Measurements from ENCODE around the gene ANXA6. TPM values are rescaled to one million over a fixed set of nuclear protein-coding genes. Genes with fewer than 3 reads are reported as not detected.

Gene ANXA6
- total RNA-seq, 2 donors from 2014 or later = 328 to 430 TPM

DNA sequence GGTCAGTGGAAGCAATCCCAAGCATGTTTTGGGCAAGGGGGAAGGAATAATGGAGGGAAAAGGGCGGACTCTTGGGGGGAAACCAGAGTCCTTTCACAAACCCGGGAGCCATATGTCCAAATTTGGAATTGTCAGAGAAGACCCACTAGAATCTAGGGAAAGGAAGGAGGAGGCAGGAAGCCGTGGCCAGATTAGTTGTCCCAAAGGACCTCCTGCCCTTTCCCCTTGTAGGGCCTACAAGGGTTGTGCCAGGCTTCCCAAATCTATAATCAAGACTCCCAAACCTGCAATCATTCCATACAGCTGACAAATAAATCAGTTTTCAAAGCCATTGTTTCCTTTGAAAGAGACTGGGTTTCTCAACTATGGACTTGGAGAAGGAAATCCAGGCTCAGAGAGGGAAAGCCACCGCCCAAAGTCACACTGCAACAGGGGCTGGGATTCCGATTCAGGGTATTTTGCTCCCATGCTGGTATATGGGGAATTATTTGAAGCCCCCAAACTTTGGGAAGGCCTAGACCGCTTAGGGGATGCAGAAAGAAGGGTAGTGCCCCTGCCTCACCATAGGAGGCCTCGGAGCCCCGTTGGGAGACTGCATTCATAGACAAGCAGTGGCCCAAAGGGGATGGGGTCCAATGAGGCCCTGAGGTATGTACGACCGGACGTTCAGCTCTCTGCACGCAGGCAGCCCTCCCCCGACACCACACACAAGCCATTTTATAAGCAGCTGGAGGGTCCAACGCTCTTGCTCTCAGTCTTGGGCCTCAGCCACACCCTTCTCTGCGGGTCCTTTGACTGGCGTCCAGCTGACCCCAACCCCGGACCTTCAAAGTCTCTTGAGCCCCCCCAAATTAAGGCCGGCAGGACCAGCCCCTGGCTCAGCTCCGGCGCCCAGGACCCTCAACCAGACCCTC is 815 bp downstream of the ANXA6 start:
- intact Hi-C loops (cut with DNase I) = no loop called here
- DNase-seq (ENCODE audit: low spot score) = no peak

DNA sequence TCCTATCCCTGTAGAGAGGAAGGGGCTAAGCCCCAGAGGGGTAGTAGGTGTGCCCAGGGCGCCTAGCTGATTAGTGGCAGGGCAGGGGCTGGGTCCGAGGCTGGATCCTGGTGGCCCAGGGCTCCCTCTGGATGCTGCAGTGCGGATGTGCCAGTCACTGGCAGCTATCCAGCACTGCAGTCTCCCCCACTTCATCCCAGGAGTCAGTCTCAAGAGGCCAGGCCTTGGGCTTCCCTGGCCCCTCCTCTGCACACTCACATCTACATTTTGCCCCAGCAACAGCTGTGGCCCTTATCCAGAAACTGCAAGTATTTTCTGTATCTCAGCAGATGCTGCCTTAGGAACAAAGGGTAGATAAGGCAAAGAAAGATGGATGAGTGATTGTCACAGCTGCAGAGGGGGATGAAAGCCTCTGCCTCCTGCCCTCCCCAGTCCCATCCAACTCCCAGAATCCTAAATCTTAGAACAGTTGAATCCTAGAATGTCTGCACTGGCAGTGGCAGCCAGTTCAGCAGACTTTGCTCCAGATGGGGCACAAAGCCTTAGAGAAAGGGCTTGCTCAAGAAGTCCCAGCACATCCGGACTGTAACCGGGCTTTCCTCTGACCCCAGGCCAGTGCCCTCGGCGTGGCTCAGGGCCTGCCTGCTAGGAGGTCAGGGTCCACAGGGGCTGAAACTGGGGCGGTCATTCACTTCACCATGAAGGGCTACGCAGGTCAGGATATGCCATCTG is 1.6 kb downstream of the ANXA6 start:
- intact Hi-C loops (cut with DNase I) = no loop called here
- DNase-seq (ENCODE audit: low spot score) = no peak

DNA sequence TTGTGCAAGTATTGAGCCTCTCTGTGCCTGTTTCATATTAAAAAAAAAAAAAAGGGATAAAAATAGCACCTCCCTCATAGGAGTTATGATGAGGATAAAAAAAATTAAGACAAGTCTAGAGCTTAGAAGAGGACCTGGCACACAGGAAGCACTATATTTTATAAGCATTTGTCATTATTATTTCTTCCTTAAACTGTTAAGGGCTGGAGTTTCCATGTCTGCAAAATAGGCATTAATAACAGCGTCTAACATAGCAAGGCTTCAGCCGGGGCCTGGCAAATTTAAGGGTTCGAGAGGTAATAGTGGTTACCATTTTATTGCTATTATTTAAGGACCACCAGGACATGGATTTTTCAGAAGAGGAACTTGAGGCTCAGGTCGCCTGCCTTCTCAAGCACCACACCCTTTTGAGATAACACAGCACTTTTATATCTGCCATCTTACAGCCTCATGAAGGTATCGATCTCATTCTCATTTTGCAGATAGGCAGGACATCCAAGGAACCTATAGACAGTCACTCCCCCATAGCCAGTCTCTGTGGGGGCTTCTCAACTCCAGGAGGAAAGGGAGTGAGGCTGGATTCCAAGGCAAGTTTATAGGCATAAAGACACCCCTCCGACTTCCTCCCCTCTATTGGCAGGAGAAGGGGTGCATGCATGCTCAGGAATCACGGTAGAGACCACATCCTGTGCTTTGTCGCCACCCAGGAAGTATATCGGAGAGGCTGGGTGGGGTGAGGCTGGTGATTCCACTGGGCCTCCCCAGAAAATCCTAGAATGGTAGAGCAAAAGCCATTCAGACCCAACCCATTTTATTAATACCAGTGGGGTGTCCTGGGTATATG is 2.4 kb downstream of the ANXA6 start:
- DNase-seq (ENCODE audit: low spot score) = no peak
- intact Hi-C loops (cut with DNase I) = no loop called here

DNA sequence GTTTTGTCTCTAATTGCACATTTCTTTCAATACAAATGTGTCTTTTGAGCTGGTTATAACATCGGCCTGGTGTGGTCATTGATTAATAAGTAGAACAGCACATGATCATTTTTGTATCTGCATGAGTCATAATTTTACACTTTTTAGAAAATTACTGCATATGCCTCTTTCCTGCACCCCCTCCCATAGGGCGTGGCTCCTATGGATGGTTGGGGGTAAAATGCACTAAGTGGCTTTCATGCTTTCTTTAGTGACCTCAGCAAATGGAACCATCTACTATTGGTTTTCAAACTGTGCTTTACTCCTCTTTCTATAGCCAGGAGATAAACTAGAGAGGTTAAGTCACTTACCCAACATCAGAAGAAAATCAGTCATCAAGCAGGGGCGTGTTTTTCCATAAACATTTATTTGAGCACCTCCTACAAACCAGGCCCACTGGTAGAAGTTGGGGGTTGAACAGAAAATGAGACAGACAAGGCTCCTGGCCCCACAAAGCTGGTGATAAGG is 3.8 kb downstream of the ANXA6 start:
- intact Hi-C loops (cut with DNase I) = no loop called here
- no peak for DNase-seq (ENCODE audit: low spot score)

DNA sequence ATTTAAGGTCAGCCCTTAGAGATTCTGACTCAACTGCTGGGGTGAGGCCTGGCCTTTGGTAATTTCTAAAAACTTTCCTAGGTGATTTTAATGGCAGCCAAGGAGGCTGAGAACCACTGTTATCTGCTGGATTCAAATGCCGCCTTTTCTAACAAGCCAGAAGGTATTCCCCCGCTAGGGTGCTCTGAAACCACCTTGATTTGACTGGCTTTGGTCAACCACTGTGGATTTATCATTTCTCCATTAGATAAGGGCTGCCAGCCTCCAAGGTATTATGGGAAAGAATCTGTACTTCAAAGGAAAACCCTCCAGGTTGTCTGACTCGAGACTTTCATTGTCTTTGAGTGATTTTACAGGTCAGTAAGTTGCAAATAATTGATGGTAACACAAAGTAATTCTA is 4.3 kb downstream of the ANXA6 start:
- intact Hi-C loops (cut with DNase I) = no loop called here
- no peak for DNase-seq (ENCODE audit: low spot score)

DNA sequence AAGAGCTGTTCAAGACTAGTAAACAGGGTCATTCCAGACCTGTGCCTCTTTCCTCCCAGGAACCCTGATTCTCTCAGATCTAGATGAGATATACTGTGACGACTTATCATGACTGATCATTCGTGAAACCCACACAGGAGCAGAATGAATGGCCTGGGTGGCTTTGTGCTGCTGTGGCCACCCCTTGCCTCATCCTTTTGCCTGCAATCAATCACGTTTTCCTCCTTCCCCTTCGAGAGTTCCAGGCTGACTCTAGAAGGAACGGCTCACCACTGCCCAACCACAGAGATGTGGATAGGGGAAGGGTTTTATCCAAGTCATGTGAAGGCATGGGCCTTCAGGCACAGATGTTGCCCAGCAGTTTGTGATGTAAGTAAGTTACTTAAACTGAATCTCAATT is 5.8 kb downstream of the ANXA6 start:
- intact Hi-C loops (cut with DNase I) = no loop called here
- no peak for DNase-seq (ENCODE audit: low spot score)

DNA sequence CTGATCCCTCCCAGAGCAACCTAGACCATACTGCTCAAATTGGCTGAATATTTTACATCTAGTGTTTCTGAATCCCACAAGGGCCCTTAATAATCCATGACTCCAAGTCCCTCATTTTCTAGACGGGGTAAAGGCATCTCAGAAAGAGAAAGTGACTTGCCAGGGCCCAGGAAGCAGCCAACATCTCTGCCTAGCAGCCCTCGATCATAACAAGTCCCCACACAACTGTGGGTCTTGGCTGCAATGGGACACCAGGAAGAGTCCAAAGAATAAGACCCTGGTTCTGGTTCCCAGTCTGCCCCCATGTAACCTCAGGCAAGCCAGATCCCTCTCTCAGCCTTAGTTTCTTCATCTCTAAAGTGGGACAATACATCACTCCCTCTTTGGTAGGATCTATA is 6.3 kb downstream of the ANXA6 start:
- intact Hi-C loops (cut with DNase I) = no loop called here
- no peak for DNase-seq (ENCODE audit: low spot score)

DNA sequence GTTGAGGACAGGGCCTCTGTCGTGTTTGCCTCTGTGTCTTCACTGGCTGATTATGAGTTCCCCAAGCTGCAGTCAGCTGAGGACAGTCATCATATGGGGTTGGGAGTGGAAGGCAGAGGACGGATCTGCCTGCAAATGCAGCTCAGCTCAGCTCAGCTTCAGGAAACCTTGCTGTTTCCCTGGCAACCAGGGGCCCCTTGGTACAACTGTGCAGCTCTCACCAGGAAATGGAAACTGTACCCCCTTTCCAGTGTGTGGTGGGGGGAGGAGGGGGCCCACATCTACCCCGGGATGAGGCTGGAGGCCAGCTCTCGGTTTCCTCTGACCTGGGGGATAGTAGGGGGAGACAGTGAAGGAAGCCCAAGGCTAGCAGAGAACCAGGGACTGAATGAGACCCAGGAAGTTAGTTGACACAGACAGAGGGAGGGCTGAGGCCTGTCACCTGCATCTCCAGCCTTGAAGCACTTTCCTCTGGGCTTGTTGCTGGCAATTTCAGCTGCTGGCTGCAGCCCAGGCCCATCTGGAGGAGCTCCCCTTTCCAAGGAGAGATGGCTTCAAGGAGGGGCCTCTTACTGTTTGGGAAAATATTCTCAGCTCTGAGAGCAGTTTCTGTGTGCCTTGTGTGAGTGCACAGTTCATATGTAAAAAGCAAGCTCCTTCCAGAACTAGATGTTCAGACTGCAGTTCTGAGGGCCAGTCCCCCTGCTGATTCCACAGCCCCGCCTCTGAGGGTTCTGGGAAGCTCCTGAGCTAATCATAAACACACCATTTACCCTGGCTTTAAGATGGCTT is 6.9 kb downstream of the ANXA6 start:
- no peak for DNase-seq (ENCODE audit: low spot score)
- intact Hi-C loops (cut with DNase I) = no loop called here

DNA sequence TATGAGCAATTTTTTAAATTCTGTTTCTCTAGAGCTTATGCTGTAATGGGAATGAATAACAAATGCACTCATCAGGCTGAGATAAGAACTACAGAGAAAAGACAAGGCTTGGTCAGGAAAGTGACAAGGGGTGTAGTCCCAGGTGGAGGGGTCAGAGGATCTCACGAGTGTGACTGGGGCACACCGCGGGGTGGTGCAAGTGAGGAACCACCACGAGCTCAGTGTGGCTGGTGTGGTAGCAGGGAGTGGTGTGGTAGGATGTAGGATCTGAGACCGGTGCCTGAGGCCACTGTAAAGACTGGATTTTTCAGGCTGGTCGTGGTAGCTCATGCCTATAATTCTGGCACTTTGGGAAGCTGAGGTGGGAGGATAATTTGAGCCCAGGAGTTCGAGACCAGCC is 9.0 kb downstream of the ANXA6 start:
- intact Hi-C loops (cut with DNase I) = no loop called here
- no peak for DNase-seq (ENCODE audit: low spot score)

DNA sequence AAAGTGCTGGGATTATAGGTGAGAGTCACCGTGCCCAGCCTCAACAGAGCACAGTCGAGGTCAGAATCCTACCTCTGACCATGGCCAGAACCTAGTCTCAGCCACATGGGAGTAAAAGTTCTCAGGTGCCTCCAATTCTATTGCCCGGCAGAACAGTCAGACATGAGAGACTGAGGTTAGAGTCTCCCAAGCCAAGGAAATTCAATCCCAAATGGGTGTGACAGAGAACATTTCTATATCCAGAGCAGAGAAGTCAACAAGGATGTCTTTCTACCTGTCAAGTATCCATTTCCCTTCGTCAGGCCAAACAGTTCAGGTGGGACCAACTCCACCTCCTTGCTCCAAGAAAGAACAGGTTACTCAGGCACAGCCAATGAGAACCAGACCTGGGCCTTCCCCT is 10.5 kb downstream of the ANXA6 start:
- DNase-seq (ENCODE audit: low spot score) = no peak
- intact Hi-C loops (cut with DNase I) = no loop called here

DNA sequence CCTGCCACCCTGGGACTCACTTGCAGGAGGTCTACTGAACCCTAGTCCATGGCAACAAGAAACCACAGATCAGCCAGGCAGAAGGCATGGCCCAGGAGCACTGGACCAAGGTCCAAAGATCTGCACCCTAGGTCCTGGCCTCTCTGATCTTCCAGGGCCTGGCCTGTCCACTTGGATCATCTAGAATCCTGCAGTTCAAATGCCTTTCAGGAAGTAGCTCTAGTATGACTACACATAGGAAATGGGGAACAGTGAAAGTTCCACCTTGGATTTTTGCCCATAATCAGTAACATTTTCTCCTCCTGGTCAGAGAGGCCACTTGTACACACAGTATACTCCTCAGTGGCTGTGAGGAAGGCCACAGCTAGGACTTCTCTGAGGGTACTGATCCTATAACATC is 11.5 kb downstream of the ANXA6 start:
- intact Hi-C loops (cut with DNase I) = no loop called here
- DNase-seq (ENCODE audit: low spot score) = no peak

DNA sequence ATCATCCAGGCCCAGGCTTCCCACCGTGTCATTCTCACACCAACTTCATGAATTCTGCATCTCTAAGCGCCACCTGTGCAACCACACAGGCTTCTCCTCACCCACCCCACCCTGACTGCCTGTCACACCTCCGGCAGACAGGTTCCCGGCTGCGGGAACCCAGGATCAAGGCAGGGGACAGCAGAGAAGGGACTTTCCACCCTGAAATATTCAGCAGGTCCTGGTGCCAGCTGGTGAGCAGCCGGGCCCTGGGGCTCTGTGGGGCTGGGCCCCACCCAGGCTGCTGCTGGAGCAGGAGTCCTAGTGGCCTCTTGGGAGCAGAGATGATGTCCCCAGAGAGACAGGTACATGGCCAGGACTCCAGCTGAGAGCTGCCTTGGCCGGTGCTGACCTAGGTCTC is 12.7 kb downstream of the ANXA6 start:
- intact Hi-C loops (cut with DNase I) = no loop called here
- DNase-seq (ENCODE audit: low spot score) = no peak

DNA sequence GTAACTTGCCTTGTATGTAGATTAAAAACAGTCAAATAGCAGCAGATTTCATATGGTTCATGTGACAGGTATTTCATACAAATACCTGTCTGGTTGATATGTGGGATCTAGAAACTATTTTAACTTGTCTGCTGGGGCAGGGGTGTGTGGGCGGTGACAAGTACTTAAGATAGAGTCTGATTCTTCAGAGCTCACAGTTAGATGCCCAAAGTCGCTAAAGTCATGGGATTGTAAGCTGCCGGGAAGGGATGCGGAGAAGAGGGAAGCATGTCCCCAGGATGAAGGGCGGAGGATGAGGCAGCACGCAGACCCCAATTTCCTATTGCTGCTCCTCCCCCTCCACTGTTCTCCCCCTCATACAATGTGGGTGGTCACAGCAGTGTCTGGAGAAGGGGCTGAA is 13.3 kb downstream of the ANXA6 start:
- DNase-seq (ENCODE audit: low spot score) = no peak
- intact Hi-C loops (cut with DNase I) = no loop called here

DNA sequence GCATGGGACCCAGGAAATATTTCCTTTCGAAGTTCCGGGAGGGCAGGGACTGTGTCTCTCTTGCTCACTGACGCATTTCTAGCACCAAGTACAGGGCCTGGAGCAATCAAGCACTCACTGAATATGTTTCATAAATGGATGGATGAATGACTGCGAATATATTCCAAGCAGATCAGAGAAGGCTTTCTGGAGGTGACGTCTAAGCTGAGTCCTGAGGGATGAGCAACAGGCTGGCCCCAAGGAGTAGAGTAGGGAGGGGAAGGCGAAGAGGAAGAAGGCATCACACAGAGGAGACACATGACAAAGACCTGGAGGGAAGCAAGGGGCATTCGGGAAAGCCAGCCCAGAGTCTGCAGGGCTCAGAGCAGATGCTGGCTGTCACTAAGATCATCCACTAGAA is 13.9 kb downstream of the ANXA6 start:
- intact Hi-C loops (cut with DNase I) = no loop called here
- DNase-seq (ENCODE audit: low spot score) = no peak

DNA sequence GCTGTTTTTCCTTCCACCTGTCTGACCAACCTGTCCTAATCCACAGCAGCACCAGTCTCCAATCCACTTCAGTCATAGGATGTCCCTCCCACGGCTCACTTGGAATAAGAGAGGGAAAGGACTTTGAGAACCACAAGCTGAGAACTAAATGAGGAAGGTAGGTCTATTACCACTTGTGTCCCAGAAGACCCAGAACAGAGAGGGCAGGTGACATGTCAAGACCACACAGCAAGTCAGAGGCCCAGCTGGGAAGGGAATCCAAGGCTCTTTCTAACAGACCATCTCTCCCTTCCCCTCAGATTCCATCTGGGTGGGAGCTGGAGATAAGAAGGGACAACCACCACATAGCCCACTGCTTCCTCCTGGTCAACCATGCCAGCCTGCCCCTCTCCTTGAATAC is 14.6 kb downstream of the ANXA6 start:
- intact Hi-C loops (cut with DNase I) = no loop called here
- no peak for DNase-seq (ENCODE audit: low spot score)

DNA sequence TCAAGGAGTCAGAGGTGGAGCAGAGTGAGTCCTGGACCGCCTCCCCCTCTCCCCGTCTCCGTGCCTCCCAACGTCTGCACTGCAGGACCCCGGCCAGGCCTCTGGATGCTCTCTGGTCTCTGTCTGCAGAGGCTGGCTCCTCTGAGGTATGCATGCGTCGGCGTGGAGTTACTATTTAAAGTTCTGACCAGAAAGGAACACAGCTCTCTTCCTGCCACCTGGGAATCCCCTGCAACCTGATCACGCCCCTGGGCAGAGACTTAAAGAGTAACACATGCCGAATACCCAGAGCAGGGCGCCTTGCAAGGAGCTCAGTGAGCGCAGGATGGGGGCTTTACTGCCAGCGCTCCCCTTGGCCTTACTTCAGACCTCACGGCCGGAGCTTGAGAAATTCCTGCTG is 16.0 kb downstream of the ANXA6 start:
- intact Hi-C loops (cut with DNase I) = loop anchor here in 1 of 2 donors (1.0 kb wide), 1 partner anchor 44 kb away; no protein-coding TSS in a partner anchor
- no peak for DNase-seq (ENCODE audit: low spot score)

DNA sequence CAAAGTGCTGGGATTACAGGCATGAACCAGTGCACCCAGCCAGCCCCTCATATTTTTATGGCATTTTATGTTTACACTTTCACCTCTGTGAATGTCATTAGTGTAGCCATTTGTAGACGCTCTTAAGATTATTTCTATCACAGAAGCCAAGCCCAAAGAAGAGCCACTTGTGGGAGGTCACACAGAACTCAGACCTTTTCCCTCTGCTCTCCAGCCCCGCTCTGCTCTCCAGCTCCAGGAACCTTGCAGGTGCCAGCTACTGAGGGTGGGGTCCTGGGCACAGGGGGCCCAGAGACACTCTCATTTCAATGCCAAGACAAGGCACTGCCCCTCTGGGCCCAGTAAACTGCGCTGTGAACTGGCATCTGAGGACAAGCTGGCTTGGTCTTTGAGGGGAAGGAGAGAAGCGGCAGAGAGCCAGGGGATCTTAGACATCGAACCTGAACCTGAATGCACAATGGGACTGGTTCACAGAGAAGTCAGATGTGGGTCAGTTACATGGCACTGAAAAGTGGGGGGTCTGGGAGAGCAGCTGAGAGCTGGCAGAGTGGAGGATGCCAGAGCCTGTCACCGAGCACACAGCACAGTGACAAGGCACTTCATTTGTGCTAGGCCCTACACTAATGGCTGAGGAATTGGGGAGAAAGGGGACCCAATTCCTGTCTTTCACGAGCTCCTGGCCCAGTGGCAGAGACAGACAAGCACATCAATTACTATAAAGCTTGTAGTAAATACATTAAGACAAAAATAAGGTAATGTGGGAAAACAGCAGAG is 16.7 kb downstream of the ANXA6 start:
- intact Hi-C loops (cut with DNase I) = loop anchor here in 1 of 2 donors (1.0 kb wide), 1 partner anchor 44 kb away; no protein-coding TSS in a partner anchor
- no peak for DNase-seq (ENCODE audit: low spot score)

DNA sequence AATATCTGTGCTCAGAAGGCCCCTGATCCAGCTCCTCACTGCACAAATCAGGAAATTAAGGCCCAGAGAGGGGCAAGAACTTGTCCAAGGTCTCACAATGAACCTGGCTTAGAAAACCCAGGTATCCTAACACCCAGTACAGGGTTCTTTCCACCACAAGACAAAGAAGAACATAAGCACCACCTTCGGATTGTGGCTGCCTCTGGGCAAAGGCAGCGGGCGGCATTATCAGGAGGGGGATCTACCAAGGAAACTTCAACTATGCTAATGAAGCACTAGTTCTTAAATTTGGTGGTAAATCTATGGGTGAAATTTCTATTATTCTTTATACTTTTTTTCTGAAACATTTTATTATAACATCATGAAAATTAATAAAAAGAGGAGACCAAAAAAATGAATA is 17.9 kb downstream of the ANXA6 start:
- intact Hi-C loops (cut with DNase I) = no loop called here
- DNase-seq (ENCODE audit: low spot score) = no peak

Data from posterior vena cava (tissue), 2 donors.